Urothelium cell line (cell line): ENCODE measurements around the gene ISYNA1.

Experiments
- DNase-seq: peaks from one replicate; pipeline ENCODE4 v3.0.0; 2011; ENCODE audit warnings: low spot score, mixed read lengths
- FAIRE-seq: peaks from 2 replicates; lab custom pipeline; 2011; peaks lifted over from hg19 to GRCh38; lab: Jason Lieb, UNC

ISYNA1 gene

GRCh38 chr19:18468517-18468916 lies 30.6 kb upstream of the ISYNA1 start:
- FAIRE-seq (no peak), DNase-seq (no peak)

DNA sequence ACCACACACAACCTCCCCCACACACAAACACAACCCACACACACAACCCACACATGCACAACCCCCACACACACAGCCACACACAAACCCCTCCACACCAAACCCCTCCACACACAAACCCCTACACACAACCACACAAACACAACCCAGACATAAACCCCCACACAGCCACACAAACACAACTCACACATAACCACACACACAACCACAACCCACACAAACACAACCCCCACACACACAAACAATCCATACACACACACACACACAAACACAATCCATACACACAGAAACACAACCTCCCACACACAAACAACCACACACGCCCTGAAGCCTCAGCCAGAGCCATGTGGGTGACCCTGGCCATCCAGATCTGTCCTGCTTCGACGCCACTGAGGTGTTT lies 30.0 kb upstream of the ISYNA1 start:
- FAIRE-seq, result peak; percentile 71
- no peak for DNase-seq

GRCh38 chr19:18466354-18466753 lies 28.4 kb upstream of the ISYNA1 start:
- FAIRE-seq (no peak), DNase-seq (no peak)

- FAIRE-seq (no peak), DNase-seq (no peak)
Measured at GRCh38 chr19:18465964-18466339, 28.0 kb upstream of the ISYNA1 start.

GRCh38 chr19:18465214-18465963 lies 27.5 kb upstream of the ISYNA1 start:
- FAIRE-seq (no peak), DNase-seq (no peak)

GRCh38 chr19:18464646-18465045 lies 26.7 kb upstream of the ISYNA1 start:
- FAIRE-seq, result no peak
- no peak for DNase-seq

GRCh38 chr19:18461471-18461870 lies 23.5 kb upstream of the ISYNA1 start:
- no peak for FAIRE-seq
- DNase-seq, result no peak

DNA sequence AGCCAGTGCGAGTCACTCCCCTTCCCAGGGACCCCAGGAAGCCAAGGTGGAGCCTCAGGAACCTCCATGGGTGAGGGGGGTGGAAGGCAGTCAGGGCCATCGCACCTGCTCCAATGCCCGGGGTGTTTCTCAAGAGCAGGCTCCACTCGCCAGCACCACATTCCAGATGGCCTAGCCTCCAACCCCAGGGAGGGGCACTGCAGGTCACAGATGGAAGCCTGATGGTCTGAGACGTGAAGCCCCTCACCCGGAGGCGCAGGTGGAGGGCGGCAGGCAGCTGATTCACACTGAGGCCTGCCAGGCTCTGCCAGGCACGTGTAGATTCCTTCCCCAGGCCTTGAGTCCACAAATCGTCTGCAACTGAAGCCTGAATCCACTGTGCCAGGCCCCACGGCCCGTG lies 23.0 kb upstream of the ISYNA1 start:
- FAIRE-seq, result no peak

GRCh38 chr19:18457483-18458331 lies 19.8 kb upstream of the ISYNA1 start:
- no peak for DNase-seq
- FAIRE-seq, result no peak

More for the DNA sequence above, 23.0 kb upstream of the ISYNA1 start:
- no peak for DNase-seq

DNA sequence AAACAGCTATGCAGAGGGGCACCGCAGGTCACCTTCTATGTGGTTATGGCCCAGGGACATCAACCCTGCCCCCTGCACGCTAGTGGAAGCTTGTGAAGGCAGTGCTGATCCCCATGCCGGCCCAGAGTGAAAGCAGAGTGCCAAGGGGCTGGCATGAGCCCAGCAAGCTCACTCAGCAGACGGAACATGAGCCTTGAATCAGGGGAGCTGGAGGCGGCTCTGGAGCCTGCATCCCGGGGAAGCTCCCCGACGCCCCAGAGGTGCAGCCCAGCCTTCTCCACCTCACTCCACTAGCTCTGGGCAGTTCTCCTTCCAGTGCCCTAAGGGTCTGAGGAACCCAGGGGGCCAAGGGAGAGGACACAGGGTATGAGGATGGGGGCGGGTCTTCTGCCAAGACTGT lies 19.0 kb upstream of the ISYNA1 start:
- DNase-seq, result no peak
- FAIRE-seq, result no peak

- DNase-seq (no peak), FAIRE-seq (no peak)
Measured at GRCh38 chr19:18456279-18456678, 18.3 kb upstream of the ISYNA1 start.

DNA sequence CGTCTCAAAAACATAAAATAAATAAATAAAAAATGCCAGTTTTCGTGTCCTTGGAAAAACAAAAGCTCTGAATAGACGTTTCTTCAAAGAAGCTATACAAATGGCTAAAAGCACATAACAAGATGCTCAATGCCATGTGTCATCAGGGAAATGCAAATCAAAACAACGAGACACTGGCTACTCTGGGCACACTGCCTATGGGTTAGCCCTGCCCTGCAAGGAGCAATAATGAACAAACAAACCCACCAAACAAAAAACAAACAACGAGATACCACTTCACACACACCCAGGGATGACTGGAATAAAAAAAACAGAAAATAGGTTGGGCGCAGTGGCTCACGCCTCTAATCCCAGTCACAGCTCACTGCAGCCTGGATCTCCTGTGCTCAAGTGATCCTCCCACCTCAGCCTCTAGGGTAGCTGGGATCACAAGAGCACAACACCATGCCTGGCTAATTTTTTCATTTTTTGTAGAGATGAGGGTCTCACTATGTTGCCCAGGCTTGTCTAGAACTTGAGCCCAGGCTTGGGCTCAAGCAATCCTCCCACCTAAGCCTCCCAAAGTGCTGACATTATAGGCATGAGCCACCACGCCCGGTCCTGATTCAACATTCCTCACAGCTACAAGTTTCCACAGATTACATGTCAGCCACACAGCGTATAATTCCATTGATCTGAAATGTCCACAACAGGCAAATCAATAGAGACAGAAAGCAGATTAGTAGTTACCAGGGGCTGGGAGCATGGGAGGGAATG lies 15.5 kb upstream of the ISYNA1 start:
- FAIRE-seq (no peak), DNase-seq (no peak)

DNA sequence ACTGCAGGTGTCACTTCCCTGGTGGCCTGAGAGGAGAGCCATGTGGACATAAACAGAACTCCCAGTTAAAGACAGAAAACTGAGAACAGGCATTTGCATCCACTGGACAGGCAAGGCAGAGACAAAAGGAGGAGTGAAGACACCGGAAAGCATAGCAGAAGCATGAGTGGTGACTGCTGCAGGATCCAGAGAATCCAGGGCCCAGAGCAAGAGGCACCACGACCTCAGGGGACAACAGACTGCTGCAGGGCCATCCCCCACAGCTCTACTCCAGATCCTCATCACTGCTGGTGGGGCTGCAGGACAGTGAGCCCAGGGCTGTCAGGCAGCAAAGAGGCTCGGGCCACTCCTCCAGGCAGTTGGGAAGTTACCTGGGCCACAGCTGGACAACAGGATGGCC lies 14.5 kb upstream of the ISYNA1 start:
- DNase-seq, result no peak
- no peak for FAIRE-seq

GRCh38 chr19:18450931-18451836 lies 13.3 kb upstream of the ISYNA1 start:
- DNase-seq, result peak; percentile 73
- no peak for FAIRE-seq

DNA sequence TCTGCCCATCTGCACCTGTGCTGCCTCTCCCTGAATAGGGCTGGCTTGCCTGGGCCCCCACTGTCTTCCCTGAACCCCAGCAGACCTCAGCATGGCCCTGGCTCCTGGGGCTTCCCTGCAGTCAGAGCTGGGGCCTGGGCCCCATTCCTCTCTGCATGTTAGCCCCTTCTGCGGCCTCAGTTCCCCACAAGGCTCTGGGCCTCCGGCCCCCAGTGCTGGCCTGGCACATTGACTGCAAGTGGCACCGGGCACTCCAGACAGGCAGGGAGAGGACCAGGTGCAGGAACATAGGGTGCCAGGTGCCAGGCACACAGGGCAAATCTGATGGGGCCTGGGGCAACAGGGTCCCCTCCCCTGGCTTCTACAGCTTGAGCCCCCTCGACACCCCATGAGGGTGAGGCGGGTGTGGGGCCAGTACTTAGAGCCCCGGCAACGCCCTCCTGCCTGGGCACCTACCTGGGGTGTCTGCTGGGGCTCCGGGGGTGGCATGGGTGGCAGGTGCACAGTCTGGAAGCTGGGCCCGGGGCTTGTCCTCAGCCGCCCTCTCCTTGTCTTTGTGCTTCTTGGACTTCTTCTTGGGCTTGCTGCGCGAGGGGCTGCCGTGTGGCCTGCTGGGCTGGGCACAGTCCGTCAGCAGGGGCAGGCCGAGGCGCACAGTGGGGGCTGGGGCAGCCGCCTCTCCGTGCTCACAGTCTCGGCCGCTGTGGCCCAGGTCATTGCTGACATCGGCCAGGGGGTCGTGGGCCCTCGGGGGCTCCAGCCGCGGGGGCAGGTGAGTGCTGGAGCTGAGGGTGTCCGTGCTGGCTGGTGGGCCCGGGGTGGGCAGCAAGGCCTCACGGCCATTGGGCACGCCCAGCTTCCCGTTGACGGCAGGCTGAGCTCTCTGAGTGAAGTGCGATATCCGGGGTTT lies 12.3 kb upstream of the ISYNA1 start:
- FAIRE-seq (no peak), DNase-seq (no peak)

DNA sequence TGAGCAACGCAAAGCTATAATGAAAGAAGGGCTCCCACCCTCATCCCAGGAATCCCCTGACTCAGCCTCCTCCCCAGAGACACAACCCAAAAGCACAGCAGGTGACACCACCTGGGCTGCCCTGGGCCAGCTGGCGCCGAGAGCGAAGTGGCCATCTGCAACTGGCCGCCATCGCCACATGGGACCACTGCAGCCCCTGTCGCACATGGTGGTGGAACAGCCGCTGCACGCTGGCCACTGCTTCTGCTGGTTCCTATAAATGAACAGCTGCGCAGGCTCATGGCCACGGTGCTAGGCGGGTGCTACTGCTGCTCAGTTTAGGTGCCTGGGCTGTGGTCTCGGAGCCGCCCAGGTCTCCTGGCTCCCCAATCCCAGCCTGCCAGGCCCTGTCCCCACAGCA lies 11.6 kb upstream of the ISYNA1 start:
- no peak for DNase-seq
- FAIRE-seq, result no peak

DNA sequence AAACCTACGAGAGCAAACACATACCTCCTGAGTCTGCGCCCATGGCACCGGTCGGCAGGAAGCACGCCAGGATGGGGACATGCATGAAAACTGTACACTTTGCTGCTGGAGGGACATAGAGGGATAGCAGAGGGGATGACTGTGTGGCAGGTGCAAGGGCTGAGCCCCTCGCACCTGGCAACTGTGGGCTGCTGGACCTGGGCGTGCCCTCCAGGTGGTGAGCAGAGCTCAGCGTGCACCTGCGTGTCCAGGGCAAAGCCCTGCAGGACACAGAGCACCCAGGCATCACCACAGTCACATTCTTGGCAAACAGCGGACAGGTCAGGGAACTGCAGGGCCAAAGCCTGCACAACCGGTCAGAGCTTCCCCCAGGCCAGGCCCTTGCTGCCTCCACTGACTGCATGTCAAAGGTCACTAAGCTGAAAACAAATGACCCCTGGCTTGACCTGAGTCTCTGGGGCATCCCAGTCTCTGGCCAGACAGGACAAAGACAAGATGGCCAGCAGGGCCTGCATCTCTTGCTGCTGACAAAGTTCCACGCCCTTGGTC lies 9.0 kb upstream of the ISYNA1 start:
- no peak for DNase-seq
- no peak for FAIRE-seq

DNA sequence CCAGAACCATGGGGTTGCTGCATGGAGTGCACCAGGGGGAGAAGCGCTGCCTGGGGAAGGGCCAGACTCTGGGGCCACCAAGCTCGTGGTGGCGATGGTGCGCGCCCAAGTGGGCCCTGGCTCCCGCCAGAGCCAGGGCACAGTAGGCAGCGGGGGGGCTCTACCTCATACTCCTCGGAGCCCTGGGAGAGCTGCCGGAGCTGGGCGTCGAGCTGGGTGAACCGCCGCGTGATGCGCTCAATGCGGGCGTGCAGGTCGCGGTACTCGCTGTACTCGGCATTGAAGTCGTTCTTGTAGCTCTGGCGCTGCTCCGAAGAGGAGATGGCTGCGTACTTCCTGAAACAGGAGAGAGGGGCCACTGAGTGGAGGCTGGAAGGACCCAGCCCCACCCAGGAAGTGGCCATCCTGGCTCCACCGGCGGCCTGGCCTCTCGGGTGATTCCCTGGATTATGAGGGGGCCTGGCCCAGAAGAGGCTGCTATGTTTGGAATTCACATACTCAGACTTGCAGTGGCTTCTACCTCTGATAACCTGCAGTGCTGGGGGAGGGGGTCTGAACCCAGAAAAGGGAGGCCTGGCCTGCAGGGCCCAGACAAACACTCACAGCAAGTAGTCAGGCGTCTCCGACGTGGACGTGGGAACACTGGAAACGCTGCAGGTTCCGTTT lies 8.3 kb upstream of the ISYNA1 start:
- DNase-seq (no peak), FAIRE-seq (no peak)
